Neural cell (in vitro differentiated cells): ENCODE results near the gene FANCL. TPM values are rescaled to one million over a fixed set of nuclear protein-coding genes. Genes with fewer than 3 reads are reported as not detected.
"Not testable (repeated sequence)": the region's sequence is repeated elsewhere in the genome, so short reads cannot be mapped to it uniquely, and the experiment has no call there.

Experiments
- H2AFZ ChIP-seq: fragments of 200-600, 300-800 bp; sonication (generic), shearing (Covaris generic); 2 replicates; pipeline ENCODE4 v1.6.0; 2014; ENCODE audit warnings: low read depth, mild to moderate bottlenecking, antibody characterized with exemption, low read length, moderate library complexity
- H3F3A ChIP-seq: fragments of 200-600 bp; shearing (Covaris generic); 2 replicates; pipeline ENCODE4 v1.6.1; 2016; ENCODE audit warnings: mild to moderate bottlenecking, moderate library complexity, mixed read lengths, antibody characterized with exemption, low read length; ENCODE audit not compliant: insufficient read depth, poor library complexity, severe bottlenecking
- H3K27ac ChIP-seq: fragments of 200-600, 300-800 bp; sonication (generic), shearing (Covaris generic); 2 replicates; pipeline ENCODE4 v1.5.1; 2014; ENCODE audit warnings: mild to moderate bottlenecking, low read length, moderate library complexity
- H3K27me3 ChIP-seq: fragments of 300-800, 200-600 bp; sonication (generic), shearing (Covaris generic); 2 replicates; pipeline ENCODE4 v1.6.0; 2014; ENCODE audit warnings: mild to moderate bottlenecking, low read depth, low read length, moderate library complexity; ENCODE audit not compliant: insufficient read depth
- H3K36me3 ChIP-seq: fragments of 300-800, 200-600 bp; sonication (generic), shearing (Covaris generic); 2 replicates; pipeline ENCODE4 v1.5.1; 2014; ENCODE audit warnings: mild to moderate bottlenecking, antibody characterized with exemption, low read length, moderate library complexity; ENCODE audit not compliant: insufficient read depth
- H3K4me2 ChIP-seq: fragments of 300-800, 200-600 bp; sonication (generic), shearing (Covaris generic); 2 replicates; pipeline ENCODE4 v1.6.0; 2014; ENCODE audit warnings: mild to moderate bottlenecking, low read length
- H3K4me3 ChIP-seq: fragments of 300-800, 200-600 bp; sonication (generic), shearing (Covaris generic); 2 replicates; pipeline ENCODE4 v1.5.1; 2014; ENCODE audit warnings: mild to moderate bottlenecking, low read length, moderate library complexity
- H3K79me2 ChIP-seq: fragments of 200-600 bp; shearing (Covaris generic); replicated peaks from 2 replicates; pipeline ENCODE4 v1.6.0; 2014; ENCODE audit warnings: mild to moderate bottlenecking, low read length, moderate library complexity; ENCODE audit not compliant: insufficient read depth
- H3K9ac ChIP-seq: fragments of 300-800, 200-600 bp; sonication (generic), shearing (Covaris generic); 2 replicates; pipeline ENCODE4 v1.6.1; 2016; ENCODE audit warnings: mild to moderate bottlenecking, low read length, mixed read lengths
- H3K9me2 ChIP-seq: fragments of 200-600 bp; shearing (Covaris generic); 2 replicates; pipeline ENCODE4 v1.6.1; 2016; ENCODE audit warnings: mild to moderate bottlenecking, low read length, mixed read lengths; ENCODE audit not compliant: insufficient read depth
- H3K9me3 ChIP-seq: fragments of 200-600, 300-800 bp; sonication (generic), shearing (Covaris generic); 2 replicates; pipeline ENCODE4 v1.6.1; 2016; ENCODE audit warnings: mild to moderate bottlenecking, mixed run types, low read length, moderate library complexity, mixed read lengths
- H4K20me1 ChIP-seq: fragments of 200-600 bp; shearing (Covaris generic); 2 replicates; pipeline ENCODE4 v1.6.1; 2016; ENCODE audit warnings: mild to moderate bottlenecking, mixed run types; ENCODE audit not compliant: insufficient read depth
- CTCF ChIP-seq: fragments of 450-650 bp; IDR thresholded peaks from 2 replicates; pipeline ENCODE4 v1.5.1; 2014; ENCODE audit warnings: antibody characterized with exemption, mild to moderate bottlenecking, moderate library complexity; ENCODE audit not compliant: poor library complexity, severe bottlenecking
- EP300 ChIP-seq: fragments of 450-650 bp; conservative IDR thresholded peaks from 2 replicates; pipeline ENCODE4 v1.6.1; 2014; ENCODE audit warnings: antibody characterized with exemption, mild to moderate bottlenecking, moderate library complexity; ENCODE audit not compliant: poor library complexity, severe bottlenecking
- EZH2 ChIP-seq: fragments of 200-600, 300-800 bp; shearing (Covaris generic), sonication (generic); IDR thresholded peaks from 2 replicates; pipeline ENCODE4 v1.6.1; 2014; ENCODE audit warnings: antibody characterized with exemption, low read length, borderline replicate concordance, mild to moderate bottlenecking; ENCODE audit not compliant: insufficient read depth, poor library complexity, severe bottlenecking
- MXI1 ChIP-seq: fragments of 450-650 bp; conservative IDR thresholded peaks from 2 replicates; pipeline ENCODE4 v1.6.1; 2014; ENCODE audit warnings: antibody characterized with exemption, mild to moderate bottlenecking; ENCODE audit not compliant: poor library complexity, severe bottlenecking
- POLR2AphosphoS5 ChIP-seq: IDR thresholded peaks from 2 replicates; pipeline ENCODE4 v1.6.1; 2012
- RAD21 ChIP-seq: fragments of 450-650 bp; conservative IDR thresholded peaks from 2 replicates; pipeline ENCODE4 v1.6.1; 2014; ENCODE audit warnings: antibody characterized with exemption, mild to moderate bottlenecking, moderate library complexity
- REST ChIP-seq: IDR thresholded peaks from 2 replicates; pipeline ENCODE4 v1.6.1; 2012; ENCODE audit warnings: borderline replicate concordance
- SMC3 ChIP-seq: fragments of 450-650 bp; conservative IDR thresholded peaks from 2 replicates; pipeline ENCODE4 v1.6.1; 2014; ENCODE audit warnings: antibody characterized with exemption, mild to moderate bottlenecking, moderate library complexity; ENCODE audit not compliant: poor library complexity
- TAF1 ChIP-seq: IDR thresholded peaks from 2 replicates; pipeline ENCODE4 v1.6.1; 2012; ENCODE audit warnings: low read depth
- polyA plus RNA-seq: library from polyadenylated mRNA; depleted of rRNA; stranded (reverse); fragments of >200 nt; gene quantifications from 2 replicates; pipeline ENCODE4 v1.2.3, GENCODE V29; 2014

The FANCL gene
- polyA plus RNA-seq, 1 donor from 2014 or later: 72.8 TPM

DNA sequence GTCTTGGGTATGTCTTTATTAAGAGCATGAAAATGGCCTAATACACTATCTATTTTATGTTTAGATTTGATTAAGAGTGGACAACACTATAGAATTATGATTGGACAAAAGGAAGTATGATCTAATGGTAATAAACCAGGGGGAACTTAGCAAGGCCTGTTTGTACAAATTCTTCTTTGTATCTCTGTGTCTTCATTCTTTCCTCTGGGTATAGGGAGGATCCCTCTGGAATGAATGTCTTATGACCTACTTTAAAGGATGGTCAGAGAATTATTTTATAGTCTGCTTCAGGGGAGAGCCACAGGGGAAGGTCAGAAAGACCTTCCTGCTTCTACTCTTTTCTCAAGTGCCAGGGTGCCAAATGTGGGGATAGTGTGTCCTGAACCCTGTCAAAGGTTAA, 42.8 kb upstream of the FANCL start:
- Histone ChIP-seq H3K4me2 (no peak overlapping the region), H3K9me3 (no peaks in the 10 kb centered on the region), H3K27me3 (no peaks in the 10 kb centered on the region), H3K36me3 (no peaks in the 10 kb centered on the region), H3K9ac (no peak overlapping the region), H3K27ac (no peak overlapping the region), H2AFZ (no peak overlapping the region), H3F3A (no peaks in the 10 kb centered on the region), H3K9me2 (no peaks in the 10 kb centered on the region), H4K20me1 (no peaks in the 10 kb centered on the region), H3K4me3 (no peak overlapping the region), H3K79me2 (no peaks in the 10 kb centered on the region)
- no peak for TF ChIP-seq TAF1
- no peak for TF ChIP-seq MXI1
- TF ChIP-seq RAD21: no peak
- no peak for TF ChIP-seq SMC3
- no peak for TF ChIP-seq POLR2AphosphoS5

DNA sequence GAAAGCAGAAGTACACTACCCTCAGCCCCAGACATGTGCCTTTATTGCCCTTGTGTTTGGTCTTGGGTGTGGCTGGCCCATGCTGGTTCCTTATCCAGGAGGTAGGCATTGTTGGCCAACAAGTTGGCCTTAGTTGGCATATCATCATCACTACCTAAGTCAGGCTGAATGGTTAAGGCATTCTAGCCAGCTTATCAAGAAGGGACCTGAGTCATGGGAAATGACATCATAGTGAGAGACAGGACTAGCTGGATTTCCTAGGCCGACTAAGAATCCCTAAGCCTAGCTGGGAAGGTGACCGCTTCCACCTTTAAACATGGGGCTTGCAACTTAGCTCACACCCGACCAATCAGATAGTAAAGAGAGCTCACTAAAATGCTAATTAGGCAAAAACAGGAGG, 34.0 kb upstream of the FANCL start:
- not testable (repeated sequence) for H3K36me3 ChIP-seq, H2AFZ ChIP-seq, H3K79me2 ChIP-seq, H4K20me1 ChIP-seq, H3F3A ChIP-seq, H3K9ac ChIP-seq, H3K9me3 ChIP-seq, H3K27ac ChIP-seq, H3K4me3 ChIP-seq, H3K4me2 ChIP-seq, H3K9me2 ChIP-seq, H3K27me3 ChIP-seq

DNA sequence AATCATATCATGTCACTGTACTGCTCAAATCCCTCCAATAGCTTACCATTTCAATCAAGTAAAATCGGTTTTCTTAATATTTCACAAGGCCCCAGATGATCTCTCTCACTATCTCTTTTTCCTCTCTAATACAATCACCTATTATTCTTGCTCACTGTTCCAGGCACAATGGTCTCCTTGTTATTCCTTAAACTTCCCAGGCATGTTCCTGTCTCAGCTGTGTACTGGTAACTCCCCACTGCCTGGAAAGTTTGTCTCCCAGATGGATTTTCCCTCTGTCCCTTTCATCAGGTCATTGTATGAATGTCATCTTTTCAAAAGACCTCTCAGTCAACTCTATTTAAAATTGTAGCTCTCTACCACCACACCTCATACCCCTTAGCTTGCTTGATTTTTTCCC, 30.7 kb upstream of the FANCL start:
- Histone ChIP-seq H3K4me3 (no peak overlapping the region), H3K27me3 (no peaks in the 10 kb centered on the region), H3K4me2 (no peak overlapping the region), H3K9ac (no peak overlapping the region), H3K9me2 (no peaks in the 10 kb centered on the region), H3K79me2 (no peaks in the 10 kb centered on the region), H3K36me3 (no peaks in the 10 kb centered on the region), H4K20me1 (no peaks in the 10 kb centered on the region), H3K27ac (no peak overlapping the region), H3F3A (no peaks in the 10 kb centered on the region), H3K9me3 (no peaks in the 10 kb centered on the region), H2AFZ (no peak overlapping the region)
- no peak for TF ChIP-seq EP300
- no peak for TF ChIP-seq RAD21

DNA sequence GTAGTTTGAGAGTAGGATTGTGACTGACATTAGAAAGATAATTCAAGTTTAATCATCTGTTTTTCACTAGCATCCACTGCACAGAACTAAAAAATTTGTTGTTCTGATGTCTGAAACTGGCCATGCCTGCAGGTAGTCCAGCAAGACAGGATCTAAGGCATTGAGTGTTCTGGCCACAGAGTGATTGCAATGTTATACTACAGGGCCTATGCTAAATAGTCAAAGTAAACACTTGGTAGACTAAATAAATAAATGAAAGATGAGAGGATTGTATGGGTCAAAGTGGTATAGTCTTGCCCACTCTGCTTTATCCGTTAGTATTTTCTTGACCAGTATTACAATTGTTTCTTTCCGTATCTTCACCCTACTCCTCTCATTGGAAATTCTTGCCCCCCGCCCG, 27.6 kb upstream of the FANCL start:
- Histone ChIP-seq H3K9me2 (no peaks in the 10 kb centered on the region), H3K27me3 (no peaks in the 10 kb centered on the region), H4K20me1 (no peaks in the 10 kb centered on the region), H2AFZ (no peak overlapping the region), H3K4me3 (no peak overlapping the region), H3K9me3 (no peaks in the 10 kb centered on the region), H3K36me3 (no peaks in the 10 kb centered on the region), H3K9ac (no peak overlapping the region), H3F3A (no peaks in the 10 kb centered on the region), H3K4me2 (no peak overlapping the region), H3K27ac (no peak overlapping the region), H3K79me2 (no peaks in the 10 kb centered on the region)
- no peak for TF ChIP-seq SMC3
- TF ChIP-seq MXI1: no peak
- TF ChIP-seq POLR2AphosphoS5: no peak
- TF ChIP-seq REST: no peak
- TF ChIP-seq EZH2: no peak
- TF ChIP-seq CTCF: no peak
- no peak for TF ChIP-seq EP300
- no peak for TF ChIP-seq TAF1
- TF ChIP-seq RAD21: no peak
